Endothelial cell of umbilical vein (primary cell): ENCODE results near the gene LCP1. TPM values are rescaled to one million over a fixed set of nuclear protein-coding genes. Genes with fewer than 3 reads are reported as not detected.

Experiments
- BruUV-seq: library from RNA; stranded (reverse); fragments of 400-500 nt; replicated peaks from 2 replicates; lab custom pipeline; 2021; lab: Mats Ljungman, UMichigan
- CTCF ChIA-PET: fragments of 300-600, 350-600 bp; sonication (Branson Sonifier 250); formaldehyde crosslinking; loops from one replicate; lab custom pipeline; 2021; ENCODE audit warnings: antibody characterized with exemption, inconsistent platforms; lab: Charles Lee
- POLR2A ChIA-PET: fragments of 300-600, 350-600 bp; sonication (Branson Sonifier 250); formaldehyde crosslinking; loops from one replicate; lab custom pipeline; 2021; ENCODE audit warnings: antibody characterized with exemption, inconsistent platforms; lab: Charles Lee
- DNase-seq: peaks from one replicate; pipeline ENCODE4 v3.0.0-alpha.2; 2011; ENCODE audit warnings: low read depth, low spot score
- FAIRE-seq: peaks from 2 replicates; lab custom pipeline; 2011; peaks lifted over from hg19 to GRCh38; lab: Jason Lieb, UNC
- H2AFZ ChIP-seq: 2 replicates; pipeline ENCODE4 v1.6.0; 2012; ENCODE audit warnings: low read depth, low read length, control low read depth, inconsistent platforms
- H3K27ac ChIP-seq: 2 replicates; pipeline ENCODE4 v1.5.1; 2011; ENCODE audit warnings: low read depth, mild to moderate bottlenecking, control low read depth, low read length, moderate library complexity; ENCODE audit not compliant: insufficient read depth
- H3K27me3 ChIP-seq, 2 experiments: 2 replicates each; pipeline versions ENCODE4 v1.6.0 to v1.6.1; 2011; ENCODE audit warnings: low read length in 2 of 2, mixed read lengths in 1 of 2; ENCODE audit not compliant: control insufficient read depth in 2 of 2, insufficient read depth in 2 of 2
- H3K36me3 ChIP-seq, 2 experiments: 2 replicates in 1 of 2; 3 replicates in 1 of 2; pipeline ENCODE4 v1.5.1; 2011; ENCODE audit warnings: low read length in 2 of 2, mild to moderate bottlenecking in 1 of 2, moderate library complexity in 1 of 2; ENCODE audit not compliant: control insufficient read depth in 2 of 2, insufficient read depth in 2 of 2; ENCODE audit errors: extremely low read depth in 1 of 2
- H3K4me1 ChIP-seq: 3 replicates; pipeline ENCODE4 v1.5.1; 2011; ENCODE audit warnings: mild to moderate bottlenecking, low read length; ENCODE audit not compliant: control insufficient read depth, insufficient read depth; ENCODE audit errors: extremely low read depth
- H3K4me2 ChIP-seq: 2 replicates; pipeline ENCODE4 v1.6.1; 2011; ENCODE audit warnings: low read length, control low read depth, mixed read lengths; ENCODE audit not compliant: insufficient read depth
- H3K4me3 ChIP-seq, 3 experiments: fragments of 200-600 bp in 1 of 3; sonication (generic), shearing (Covaris generic) in 1 of 3; replicated peaks in 1 of 3; 2 replicates each; pipeline ENCODE4 v1.5.1; 2011 to 2016; ENCODE audit warnings: control low read depth in 3 of 3, low read length in 3 of 3, mild to moderate bottlenecking in 2 of 3, inconsistent platforms in 1 of 3, low read depth in 1 of 3, moderate library complexity in 1 of 3; ENCODE audit not compliant: insufficient read depth in 1 of 3
- H3K79me2 ChIP-seq: 2 replicates; pipeline ENCODE4 v1.6.0; 2012; ENCODE audit warnings: low read length, inconsistent platforms; ENCODE audit not compliant: control insufficient read depth, insufficient read depth
- H3K9ac ChIP-seq: replicated peaks from 2 replicates; pipeline ENCODE3; 2011; ENCODE audit warnings: low read length, control low read depth; ENCODE audit not compliant: insufficient read depth; ENCODE audit errors: extremely low read depth
- H3K9me1 ChIP-seq: replicated peaks from 3 replicates; pipeline ENCODE4 v1.6.0; 2011; ENCODE audit warnings: mild to moderate bottlenecking, low read length; ENCODE audit not compliant: control insufficient read depth, insufficient read depth; ENCODE audit errors: extremely low read depth
- H3K9me3 ChIP-seq: replicated peaks from 2 replicates; pipeline ENCODE4 v1.5.1; 2012; ENCODE audit warnings: low read length, inconsistent platforms; ENCODE audit not compliant: control insufficient read depth, insufficient read depth
- H4K20me1 ChIP-seq: replicated peaks from 2 replicates; pipeline ENCODE3; 2011; ENCODE audit warnings: mild to moderate bottlenecking, low read length; ENCODE audit not compliant: control insufficient read depth, insufficient read depth; ENCODE audit errors: extremely low read depth
- CTCF ChIP-seq, 2 donors: IDR thresholded peaks; 1 replicate in 1 of 2; 2 replicates in 1 of 2; pipeline ENCODE4 v1.5.1; 2011; ENCODE audit warnings: low read length in 2 of 2, mild to moderate bottlenecking in 2 of 2, moderate library complexity in 2 of 2, control low read depth in 1 of 2, inconsistent platforms in 1 of 2, low read depth in 1 of 2; ENCODE audit not compliant: insufficient read depth in 1 of 2; ENCODE audit errors: extremely low read depth in 1 of 2
- EZH2 ChIP-seq: IDR thresholded peaks from 2 replicates; pipeline ENCODE4 v1.6.1; 2012; ENCODE audit warnings: borderline replicate concordance, low read depth, mild to moderate bottlenecking, moderate library complexity, low read length, inconsistent platforms; ENCODE audit not compliant: severe bottlenecking
- GATA2 ChIP-seq: IDR thresholded peaks from 2 replicates; pipeline ENCODE4 v1.7.0; 2011; ENCODE audit warnings: low read depth, mild to moderate bottlenecking, moderate library complexity, mixed read lengths, low read length; ENCODE audit not compliant: insufficient read length, insufficient read depth
- JUN ChIP-seq: IDR thresholded peaks from 2 replicates; pipeline ENCODE4 v1.6.1; 2011; ENCODE audit warnings: borderline replicate concordance, low read depth; ENCODE audit not compliant: insufficient read length, insufficient read depth
- MAX ChIP-seq: IDR thresholded peaks from 2 replicates; pipeline ENCODE4 v1.6.1; 2011; ENCODE audit not compliant: insufficient read depth, insufficient read length
- dilution Hi-C: fragments of 300-500 bp; cut with MboI; formaldehyde crosslinking; loops from one replicate; pipeline ENCODE4 v1.15.0; 2019; ENCODE audit warnings: low sequenced_read_pairs; ENCODE audit not compliant: extremely low pct_ligation_motif_present
- intact Hi-C: fragments of 100-400 bp; cut with micrococcal nuclease; formaldehyde crosslinking; loops from one replicate; pipeline ENCODE4 v1.10.0; 2022
- polyA plus RNA-seq, 4 experiments: library from polyadenylated mRNA; depleted of rRNA in 3 of 4; stranded (reverse) in 3 of 4; unstranded in 1 of 4; fragments of >200 nt; gene quantifications; 2 replicates each; pipeline versions ENCODE4 v1.2.1 to v1.2.3, GENCODE V29; 2011 to 2012; ENCODE audit warnings: missing spikeins in 1 of 4
- total RNA-seq: library from RNA; stranded (reverse); gene quantifications from 2 replicates; pipeline ENCODE4 v1.2.3, GENCODE V29; 2021

LCP1 gene
- total and polyA plus RNA-seq, 2 donors (not counting 3 experiments of a cell fraction or from before 2014, with no cell fraction given) = 0.18 to 0.38 TPM

- H3K4me3 ChIP-seq = no peak overlapping the region
- no peak overlapping the region for H3K9ac ChIP-seq
- H3K9me3 ChIP-seq = no peaks in the 10 kb centered on the region
- H3K27me3 ChIP-seq = peaks cover 2 to 12% of the 10 kb centered on the region in 2 experiments
- no peak overlapping the region for H3K27ac ChIP-seq
- H4K20me1 ChIP-seq = no peaks in the 10 kb centered on the region
- H2AFZ ChIP-seq = no peak overlapping the region
- H3K36me3 ChIP-seq = no peaks in the 10 kb centered on the region
- intact Hi-C loops = no loop called here
- ChIA-PET CTCF (no interaction called here), POLR2A (no interaction called here)
- TF ChIP-seq EZH2 = no peak
- no peak for TF ChIP-seq MAX
- TF ChIP-seq GATA2 = no peak
- no peak for TF ChIP-seq CTCF (IDR thresholded peaks at IDR 0.05; ENCODE audit: extremely low read depth in 1 of 2, insufficient read depth in 1 of 2, low read depth in 1 of 2, low read length in 2 of 2)
- TF ChIP-seq JUN = no peak
- H3K79me2 ChIP-seq = no peaks in the 10 kb centered on the region
- no TSS peak for BruUV-seq
- no peaks in the 10 kb centered on the region for H3K9me1 ChIP-seq
- DNase-seq (no peak), FAIRE-seq (no peak)
- no peaks in the 10 kb centered on the region for H3K4me1 ChIP-seq
- H3K4me2 ChIP-seq = no peak overlapping the region
- dilution Hi-C loops = no loop called here
Observed at GRCh38 chr13:46181377-46181839, 569 bp downstream of the LCP1 start.
